Pancreas (tissue), 10 donors: ENCODE data around the gene CD44. TPM values are rescaled to one million over a fixed set of nuclear protein-coding genes. Genes with fewer than 3 reads are reported as not detected.

Source experiments
- ATAC-seq, 4 donors: fragments of 200-7000 bp; cut with Tn5 transposase; one replicate each; pipeline versions ENCODE4 v1.8.0 to v1.9.1; 2020; ENCODE audit warnings: mild to moderate bottlenecking in 4 of 4, moderate library complexity in 4 of 4
- DNase-seq, 6 donors: peaks; one replicate each; pipeline ENCODE4 v3.0.0-alpha.2; 2020
- FAIRE-seq: peaks from 2 replicates; lab custom pipeline; 2012; peaks lifted over from hg19 to GRCh38; lab: Jason Lieb, UNC
- H3K27ac ChIP-seq, 4 donors: fragments of 200-600 bp; sonication (generic); 1 replicate in 3 of 4; 2 replicates in 1 of 4; pipeline versions ENCODE4 v1.5.0 to v1.8.0; 2020
- H3K27me3 ChIP-seq, 4 donors: fragments of 200-600 bp; one replicate each; pipeline ENCODE4 v1.8.0; 2021
- H3K36me3 ChIP-seq, 3 donors: fragments of 200-600 bp; sonication (generic) in 1 of 3; one replicate each; pipeline versions ENCODE4 v1.5.0 to v1.8.0; 2020 to 2021
- H3K4me1 ChIP-seq, 3 donors: fragments of 200-600 bp; one replicate each; pipeline ENCODE4 v1.8.0; 2021
- H3K4me3 ChIP-seq, 4 donors: fragments of 200-600 bp; sonication (generic) in 2 of 4; one replicate each; pipeline versions ENCODE4 v1.5.0 to v1.8.0; 2020 to 2021
- H3K9me3 ChIP-seq, 4 donors: fragments of 200-600 bp; one replicate each; pipeline ENCODE4 v1.8.0; 2021
- CTCF ChIP-seq, 4 donors: fragments of 200-600 bp; sonication (generic) in 3 of 4; IDR thresholded peaks; one replicate each; pipeline versions ENCODE4 v1.5.0 to v1.8.0; 2021; ENCODE audit warnings: antibody characterized with exemption in 4 of 4
- WGBS, 2 donors: extraction: QIAGEN DNeasy Blood & Tissue Kit; methylation state at CpG; one replicate each; pipeline ENCODE4 v1.1.7; 2013; 5-methylcytosine and 5-hydroxymethylcytosine counted together
- intact Hi-C, 3 donors: fragments of 100-400 bp; cut with DNase I; formaldehyde crosslinking; loops; one replicate each; pipeline versions ENCODE4 v1.11.1 to v1.14.2; 2022
- polyA plus RNA-seq, 2 donors: library from polyadenylated mRNA; stranded (reverse); fragments of 200-250 nt; gene quantifications; one replicate each; pipeline ENCODE4 v1.2.3, GENCODE V29; 2013
- total RNA-seq, 6 donors: library from RNA; stranded (reverse); fragmentation: NEBNext Ultra II Directional in 4 of 6; extraction: Animal tissue kit (Norgen Biotek cat#: 25700) in 4 of 6; gene quantifications; one replicate each; pipeline versions ENCODE4 v1.2.1 to v1.2.4, GENCODE V29; 2021 to 2023
- donor health status: healthy with polysubstance abuse.
- donor health status: DM: no; HTN: no; CAD: no; lungs with moderate emphysema.
- donor health status: DM: no; HTN: no; CAD: no.
- donor health status: control.
- donor health status: control.
- donor health status: Bipolar disorder and iron deficiency.
- donor health status: DM: yes; HTN: yes; CAD: no.
- donor health status: DM: no; HTN: no; CAD: no.
- donor health status: DM: no; HTN: no; CAD: no.
- donor health status: DM: yes; HTN: yes; CAD: no.

CD44 gene
- total and polyA plus RNA-seq, 8 donors, result 133 to 677 (median 375) TPM

GRCh38 chr11:35134403-35135148, 4.4 kb upstream of the CD44 start:
- intact Hi-C loops, result loop anchor here in 1 of 3 donors (10.0 kb wide), 1 partner anchor 130 kb away; no protein-coding TSS in a partner anchor
- Histone ChIP-seq H3K27me3 (no peaks in the 10 kb centered on the region), H3K4me3 (no peak overlapping the region), H3K4me1 (peaks cover 0 to 22% (median 7%) of the 10 kb centered on the region in 3 donors), H3K36me3 (no peaks in the 10 kb centered on the region), H3K27ac (peak overlapping the region in 2 of 4 donors; percentile 56 to 79), H3K9me3 (no peaks in the 10 kb centered on the region)
- ATAC-seq (no peak), DNase-seq (no peak), FAIRE-seq (no peak)
- no peak for TF ChIP-seq CTCF (IDR thresholded peaks at IDR 0.05)
- 69% methylated on average over 4 of the region's 4 CpGs for WGBS, 2 donors

DNA sequence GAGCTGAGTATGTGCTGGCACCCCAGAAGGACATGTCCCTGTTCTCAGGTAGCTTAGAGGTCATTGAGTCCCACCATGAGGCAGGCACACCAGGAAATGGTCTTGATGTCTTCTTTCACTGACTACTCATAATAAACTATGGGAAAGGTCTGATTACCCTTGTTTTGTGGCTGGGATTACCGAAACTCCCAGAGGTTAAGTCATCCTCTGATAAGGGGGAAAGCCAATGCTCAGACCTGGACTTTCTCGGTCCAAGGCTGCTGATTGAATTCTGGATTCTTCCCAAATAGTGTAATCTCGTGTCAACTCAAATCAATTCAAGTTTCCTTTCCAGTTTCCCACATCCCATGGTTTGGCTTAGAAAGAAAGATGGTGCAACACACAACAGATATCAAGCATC, 3.7 kb upstream of the CD44 start:
- peak; percentile 16 to 53 (median 25) for ATAC-seq
- Histone ChIP-seq H3K27ac (peak overlapping the region in 2 of 4 donors; percentile 56 to 79), H3K27me3 (no peaks in the 10 kb centered on the region), H3K4me3 (no peak overlapping the region), H3K4me1 (peaks cover 0 to 22% (median 7%) of the 10 kb centered on the region in 3 donors), H3K9me3 (no peaks in the 10 kb centered on the region), H3K36me3 (no peaks in the 10 kb centered on the region)
- WGBS, 2 donors, result 13 to 20% methylated on average over 3 of the region's 3 CpGs
- intact Hi-C loops, result loop anchor here in 1 of 3 donors (10.0 kb wide), 1 partner anchor 130 kb away; no protein-coding TSS in a partner anchor
- DNase-seq, result peak in 1 of 6 donors; percentile 43
- no peak for FAIRE-seq
- no peak for TF ChIP-seq CTCF (IDR thresholded peaks at IDR 0.05)

- Histone ChIP-seq H3K27ac (peak overlapping the region in 2 of 4 donors; percentile 56 to 79), H3K4me1 (peaks cover 0 to 22% (median 7%) of the 10 kb centered on the region in 3 donors), H3K4me3 (no peak overlapping the region), H3K36me3 (no peaks in the 10 kb centered on the region), H3K9me3 (no peaks in the 10 kb centered on the region), H3K27me3 (no peaks in the 10 kb centered on the region)
- no peak for DNase-seq
- no peak for ATAC-seq
- no peak for FAIRE-seq
- intact Hi-C loops, result loop anchor here in 1 of 3 donors (10.0 kb wide), 1 partner anchor 132 kb away; no protein-coding TSS in a partner anchor
- TF ChIP-seq CTCF (IDR thresholded peaks at IDR 0.05), result no peak
- WGBS, 2 donors, result 93 to 95% methylated on average over 5 of the region's 5 CpGs
Observed at GRCh38 chr11:35136311-35136710, 2.7 kb upstream of the CD44 start.

- H3K27ac ChIP-seq, result peak overlapping the region in 2 of 4 donors; percentile 92 to 95
- H3K9me3 ChIP-seq, result no peaks in the 10 kb centered on the region
- peaks cover 0 to 28% (median 7%) of the 10 kb centered on the region in 3 donors for H3K4me1 ChIP-seq
- DNase-seq (no peak), ATAC-seq (no peak), FAIRE-seq (no peak)
- no peaks in the 10 kb centered on the region for H3K36me3 ChIP-seq
- no peaks in the 10 kb centered on the region for H3K27me3 ChIP-seq
- intact Hi-C loops, result loop anchor here in 1 of 3 donors (10.0 kb wide), 1 partner anchor 133 kb away; no protein-coding TSS in a partner anchor
- H3K4me3 ChIP-seq, result peak overlapping the region in 2 of 4 donors; percentile 90 to 92
- 77 to 94% methylated on average over 1 of the region's 1 CpG for WGBS, 2 donors
- TF ChIP-seq CTCF (IDR thresholded peaks at IDR 0.05), result no peak
Observed at GRCh38 chr11:35138058-35138457, 913 bp upstream of the CD44 start.
